HG02970 (cell line): ENCODE results near the gene ERI3.

Experiments used
- ATAC-seq: cut with Tn5 transposase; IDR thresholded peaks from one replicate; pipeline ENCODE4 v1.9.1; 2021; ENCODE audit warnings: mild to moderate bottlenecking, moderate library complexity, moderate number of reproducible peaks; ENCODE audit not compliant: unreplicated experiment, low FRiP score

ERI3 gene

DNA sequence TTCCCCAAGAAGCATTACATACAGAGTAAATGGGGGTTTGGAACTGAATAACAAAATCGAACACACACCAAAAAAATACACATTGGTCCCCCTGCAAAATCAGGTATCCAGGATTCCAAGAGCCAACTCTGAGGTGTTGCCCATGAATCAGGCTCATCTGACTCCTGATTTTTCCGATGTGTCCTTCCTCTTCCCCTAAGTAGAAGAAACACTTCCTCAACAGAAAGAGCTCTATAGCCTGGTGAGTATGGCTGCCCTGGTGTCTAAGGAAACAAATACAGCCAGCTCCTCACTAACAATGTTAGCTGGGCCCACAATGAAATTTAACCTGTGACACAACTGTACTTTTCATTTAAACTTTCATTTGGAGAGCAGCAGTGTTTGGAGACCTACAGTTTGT lies 33.6 kb downstream of the ERI3 start:
- no peak for ATAC-seq

GRCh38 chr1:44318097-44319088 lies 36.7 kb downstream of the ERI3 start:
- ATAC-seq: no peak

- ATAC-seq: no peak
These were observed 38.8 kb downstream of the ERI3 start for GRCh38 chr1:44316231-44316759.

- no peak for ATAC-seq
These were observed 39.5 kb downstream of the ERI3 start for GRCh38 chr1:44315521-44315920.

GRCh38 chr1:44314452-44314851 lies 40.6 kb downstream of the ERI3 start:
- no peak for ATAC-seq

DNA sequence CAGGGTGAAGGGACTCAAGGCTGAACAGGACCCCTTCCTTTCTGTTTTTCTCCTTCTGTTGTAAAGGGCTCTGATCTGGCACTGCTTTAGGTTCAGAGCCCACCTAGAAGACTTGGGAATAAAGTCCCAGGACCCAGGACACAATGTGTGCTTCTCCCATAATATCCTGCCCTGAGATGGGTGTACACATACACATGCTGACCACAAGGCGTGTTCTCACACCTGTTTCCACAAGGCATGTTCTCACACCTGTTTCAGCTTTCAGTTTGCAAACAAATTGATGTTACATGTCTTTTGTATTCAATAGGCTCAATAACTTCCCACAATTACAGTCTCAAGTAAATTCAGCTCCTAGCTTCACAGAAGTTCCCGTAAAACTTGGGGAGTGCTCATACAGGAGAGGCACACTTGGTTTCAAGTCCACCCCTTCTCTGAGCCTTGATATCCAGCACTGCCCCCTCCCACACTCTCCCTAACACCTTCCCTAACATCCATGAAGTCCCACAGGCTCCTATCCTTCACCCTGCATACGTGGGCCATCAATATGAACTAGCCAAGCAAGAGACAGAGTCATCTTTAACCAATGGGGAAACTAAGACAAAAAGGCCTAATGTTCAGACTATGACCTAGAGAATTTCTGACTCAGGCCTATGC lies 41.7 kb downstream of the ERI3 start:
- ATAC-seq: no peak

GRCh38 chr1:44312399-44313196 lies 42.5 kb downstream of the ERI3 start:
- no peak for ATAC-seq

- ATAC-seq: no peak
These were observed 45.1 kb downstream of the ERI3 start for GRCh38 chr1:44310006-44310405.

DNA sequence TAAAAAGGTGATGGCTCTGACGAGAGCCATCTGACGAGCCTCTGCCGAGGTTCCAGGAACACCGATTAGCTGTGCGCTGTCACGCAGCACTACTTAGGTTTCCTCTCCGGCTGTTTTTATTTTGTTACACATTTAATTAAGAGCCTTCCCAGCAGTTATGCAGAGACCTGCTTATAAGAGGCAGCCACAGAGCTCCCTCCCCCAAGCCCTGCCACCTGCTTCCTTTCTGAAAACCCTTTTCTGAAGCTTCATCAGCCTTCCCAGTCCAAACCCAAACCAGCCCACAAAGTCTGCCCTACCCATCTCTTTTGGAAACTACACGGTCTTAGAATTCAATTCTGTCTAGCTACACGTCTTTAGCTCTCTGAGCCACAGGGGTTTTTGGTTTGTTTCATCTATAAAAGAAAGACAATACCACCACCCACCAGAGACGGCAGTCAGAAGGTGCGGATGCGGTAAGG lies 49.1 kb downstream of the ERI3 start:
- ATAC-seq: no peak

- no peak for ATAC-seq
These were observed 51.5 kb downstream of the ERI3 start for GRCh38 chr1:44303532-44303931.

DNA sequence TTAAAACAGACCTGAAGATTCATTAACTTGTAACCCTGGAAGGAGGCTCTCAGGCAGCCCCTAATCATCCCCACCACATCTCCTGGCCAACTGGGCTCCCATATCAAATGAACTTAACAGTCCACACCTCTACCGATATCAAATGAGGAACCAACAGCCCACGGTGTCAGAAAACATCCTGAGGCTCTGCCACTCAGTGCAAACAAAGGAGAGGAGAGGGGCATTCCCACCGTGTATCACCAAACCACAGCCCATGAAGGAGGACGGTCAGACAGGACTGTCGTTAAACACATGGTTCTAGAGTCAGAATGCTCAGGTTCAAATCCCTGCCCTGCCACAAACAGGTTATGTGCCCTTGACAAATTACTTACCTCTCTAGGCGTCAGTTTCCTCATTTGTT lies 52.5 kb downstream of the ERI3 start:
- ATAC-seq: no peak

- ATAC-seq: no peak
These were observed 53.6 kb downstream of the ERI3 start for GRCh38 chr1:44301442-44301841.

GRCh38 chr1:44300852-44301251 lies 54.2 kb downstream of the ERI3 start:
- ATAC-seq: no peak

GRCh38 chr1:44297695-44298400 lies 57.2 kb downstream of the ERI3 start:
- ATAC-seq: no peak

DNA sequence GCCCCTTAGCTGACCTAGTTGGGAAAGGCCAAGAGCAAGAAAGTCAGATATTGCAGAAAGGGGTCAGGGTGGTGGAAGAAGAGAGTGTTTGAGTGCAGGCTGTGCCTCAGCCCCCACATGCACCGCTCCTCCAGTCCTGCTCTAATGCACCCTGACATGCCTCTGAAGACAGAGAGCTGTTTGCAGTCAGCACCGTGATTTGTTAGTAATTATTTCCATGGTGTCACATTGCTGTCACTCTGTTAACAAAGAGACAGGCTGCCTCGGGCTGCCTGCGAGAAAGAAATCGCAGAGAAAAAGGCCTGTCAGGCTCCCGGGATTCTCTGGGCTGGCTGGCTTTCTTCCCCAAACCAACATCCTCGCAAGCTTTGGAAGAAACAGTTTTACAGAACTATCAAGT lies 58.3 kb downstream of the ERI3 start:
- ATAC-seq: no peak

DNA sequence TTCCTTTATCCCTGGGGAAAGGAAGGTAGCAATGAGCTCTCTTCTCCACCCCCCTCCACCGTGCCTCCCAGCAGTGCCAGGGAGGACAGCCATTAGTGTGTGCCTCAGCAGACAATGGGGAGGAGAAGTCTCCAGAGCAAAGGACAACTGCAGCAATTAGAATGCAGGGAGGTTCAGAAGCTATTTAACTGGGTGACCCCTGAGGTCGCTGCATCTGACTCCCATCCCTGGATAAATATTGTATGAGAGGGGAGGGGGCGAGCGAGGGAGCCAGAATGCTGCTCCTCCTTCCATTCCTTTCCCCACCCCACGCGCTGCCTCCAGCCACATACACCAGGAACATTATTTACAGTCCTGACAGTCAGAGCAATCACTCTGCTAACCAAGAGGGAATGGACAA lies 59.0 kb downstream of the ERI3 start:
- ATAC-seq: no peak

- ATAC-seq: no peak
These were observed 60.5 kb downstream of the ERI3 start for GRCh38 chr1:44294588-44295007.

- no peak for ATAC-seq
These were observed 61.2 kb downstream of the ERI3 start for GRCh38 chr1:44293761-44294315.

- no peak for ATAC-seq
These were observed 62.4 kb downstream of the ERI3 start for GRCh38 chr1:44292651-44293050.
